ENCODE measurements around the gene PMAIP1. TPM values are rescaled to one million over a fixed set of nuclear protein-coding genes. Genes with fewer than 3 reads are reported as not detected.

The PMAIP1 gene
- total and polyA plus RNA-seq, 2 of the 8 experiments (the other 6 are each of a cell fraction or from before 2014, with no cell fraction given) = 51.7 to 84.1 TPM

- TF ChIP-seq SAP30 (IDR thresholded peaks at IDR 0.05; ENCODE audit: insufficient read depth, insufficient replicate concordance, low read length) (no peak), MAX (IDR thresholded peaks at IDR 0.05) (peak; percentile 78), RAD21 (IDR thresholded peaks at IDR 0.05 in 1 of 2, conservative IDR thresholded peaks at IDR 0.05 in 1 of 2; ENCODE audit: low read depth in 2 of 2, low read length in 2 of 2) (no peak; a peak in 1 of 4 replicates), KDM1A (IDR thresholded peaks at IDR 0.05; ENCODE audit: borderline replicate concordance, low read length) (no peak), E2F6 (IDR thresholded peaks at IDR 0.05) (peak; percentile 94), CREB1 (IDR thresholded peaks at IDR 0.05) (peak; percentile 77), SP4 (IDR thresholded peaks at IDR 0.05; ENCODE audit: low read length) (no peak), BCL11A (IDR thresholded peaks at IDR 0.05; ENCODE audit: low read depth in 2 of 2, low read length in 2 of 2) (no peak), GABPA (IDR thresholded peaks at IDR 0.05; ENCODE audit: borderline replicate concordance, insufficient read depth, low read length) (no peak), NANOG (IDR thresholded peaks at IDR 0.05; ENCODE audit: insufficient read depth, low read depth, low read length, poor library complexity, severe bottlenecking) (no peak), USF2 (IDR thresholded peaks at IDR 0.05; ENCODE audit: low read length) (no peak; the same call in 1 of the 2 replicates), TAF7 (optimal IDR thresholded peaks at IDR 0.05; ENCODE audit: borderline replicate concordance, low read depth, low read length) (peak; percentile 99), RBBP5 (IDR thresholded peaks at IDR 0.05; ENCODE audit: borderline replicate concordance, low read depth, low read length) (no peak), PHF8 (conservative IDR thresholded peaks at IDR 0.05; ENCODE audit: low read depth, low read length) (peak; percentile 82), POLR2AphosphoS5 (IDR thresholded peaks at IDR 0.05; ENCODE audit: low read depth, low read length) (peak; percentile 100), ASH2L (IDR thresholded peaks at IDR 0.05; ENCODE audit: low read length) (peak; percentile 85), BACH1 (IDR thresholded peaks at IDR 0.05; ENCODE audit: low read length) (0 out of 2 replicates have a peak, but pooled peaks have one; percentile 6), CEBPB (IDR thresholded peaks at IDR 0.05; ENCODE audit: low read depth, low read length) (no peak), TAF1 (IDR thresholded peaks at IDR 0.05; ENCODE audit: low read depth, low read length) (peak; percentile 100), GTF2F1 (IDR thresholded peaks at IDR 0.05; ENCODE audit: borderline replicate concordance, low read depth, low read length) (peak; percentile 97), CHD1 (IDR thresholded peaks at IDR 0.05; ENCODE audit: low read depth, low read length) (no peak; the same call in 1 of the 2 replicates)
Measured at GRCh38 chr18:59899298-59900221, at the start of gene PMAIP1 (continued).
